ENCODE results near the gene MPO. TPM values are rescaled to one million over a fixed set of nuclear protein-coding genes. Genes with fewer than 3 reads are reported as not detected.

Gene MPO
- total RNA-seq, 1 experiment from 2014 or later: not detected

DNA sequence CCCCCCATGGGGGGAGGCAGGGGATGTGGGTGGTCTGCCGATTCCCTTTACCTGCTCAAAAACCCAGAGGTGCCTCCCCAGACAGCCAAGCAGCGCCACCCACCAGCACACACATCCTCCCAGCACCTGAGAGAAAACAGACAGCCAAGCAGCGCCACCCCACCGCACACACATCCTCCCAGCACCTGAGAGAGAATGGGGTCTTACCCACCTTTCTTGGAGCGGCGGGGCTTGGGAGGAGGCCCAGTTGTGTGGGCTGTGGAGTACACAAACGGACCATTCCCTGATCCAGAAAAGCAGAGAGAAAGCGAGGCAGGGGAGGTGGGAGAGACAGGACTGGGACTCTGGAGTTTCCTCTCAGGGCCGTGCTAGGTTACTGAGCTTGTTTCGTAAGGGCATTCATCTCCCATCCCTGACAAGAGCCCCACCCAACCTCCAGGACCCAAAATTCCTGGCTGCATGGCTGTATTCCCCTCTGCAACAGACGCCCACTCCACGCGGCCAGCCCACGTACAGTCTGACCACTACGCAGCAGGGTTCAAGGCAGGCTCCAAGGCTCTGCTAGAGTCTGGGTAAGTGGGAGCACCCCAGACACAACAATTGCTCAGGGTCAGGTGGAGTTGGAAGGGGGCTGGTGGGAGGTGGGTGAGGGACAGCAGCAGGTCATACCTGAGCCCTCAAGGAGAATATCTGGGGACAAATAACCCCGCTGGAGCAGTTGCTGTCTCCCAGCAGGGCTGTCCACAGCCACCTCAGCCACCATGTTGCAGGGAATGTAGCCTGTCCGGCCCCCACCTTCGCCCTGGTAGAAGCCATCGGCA lies 25.6 kb upstream of the MPO start:
- Histone ChIP-seq H2BK5ac (ENCODE audit: insufficient read length, low read length) (no peak overlapping the region), H4K20me1 (ENCODE audit: control insufficient read depth, insufficient read depth, insufficient read length) (no peaks in the 10 kb centered on the region), H3K9me3 (ENCODE audit: control insufficient read depth, low read depth, low read length) (no peaks in the 10 kb centered on the region), H3K56ac (ENCODE audit: insufficient read length, low read depth, low read length) (no peak overlapping the region), H3K79me1 (ENCODE audit: insufficient read depth, low read depth, low read length, poor library complexity, severe bottlenecking) (no peaks in the 10 kb centered on the region), H4K8ac (replicated peaks; ENCODE audit: insufficient read length, low read depth, low read length) (no peak overlapping the region), H3K27ac (ENCODE audit: insufficient read length, low read depth, low read length) (no peak overlapping the region), H3K79me2 (ENCODE audit: insufficient read depth, low read length) (no peaks in the 10 kb centered on the region), H4K91ac (ENCODE audit: insufficient read length, low read depth, low read length) (no peak overlapping the region), H3K4ac (ENCODE audit: low read depth, low read length) (no peak overlapping the region), H2AK5ac (ENCODE audit: insufficient read length, low read length) (no peak overlapping the region), H2BK20ac (ENCODE audit: low read depth, low read length, poor library complexity, severe bottlenecking) (no peak overlapping the region), H3K14ac (ENCODE audit: insufficient read depth, low read length) (no peak overlapping the region; the same call in 1 of the 2 replicates), H2BK120ac (ENCODE audit: low read depth, low read length, poor library complexity, severe bottlenecking) (no peak overlapping the region), H3T11ph (ENCODE audit: low read length) (no peak overlapping the region), H3K18ac (ENCODE audit: insufficient read length, low read depth, low read length) (no peak overlapping the region), H2AFZ (ENCODE audit: low read length) (no peak overlapping the region), H4K5ac (ENCODE audit: insufficient read length, low read depth, low read length) (no peak overlapping the region), H3K4me1 (ENCODE audit: insufficient read depth, low read length) (no peaks in the 10 kb centered on the region), H2BK12ac (ENCODE audit: insufficient read length, low read depth, low read length) (no peak overlapping the region), H3K9ac (ENCODE audit: extremely low read depth, insufficient read length, low read length) (no peak overlapping the region), H2BK15ac (ENCODE audit: low read depth, low read length) (no peak overlapping the region), H3K23me2 (ENCODE audit: insufficient read length, low read depth, low read length, poor library complexity, severe bottlenecking) (no peaks in the 10 kb centered on the region), H3K4me2 (ENCODE audit: insufficient read depth, insufficient read length, low read length) (no peak overlapping the region), H3K23ac (ENCODE audit: insufficient read length, low read depth, low read length) (no peak overlapping the region), H3K27me3 (ENCODE audit: insufficient read depth, low read length) (no peaks in the 10 kb centered on the region)
- Mint-ChIP-seq H3K36me3 (ENCODE audit: insufficient read depth in 1 of 3, low read depth in 3 of 3) (no peaks in the 10 kb centered on the region), H3K9me3 (no peaks in the 10 kb centered on the region), H3K27me3 (ENCODE audit: low read depth) (peaks cover 2% of the 10 kb centered on the region; the same call in 1 of the 2 replicates), H3K27ac (peak overlapping the region in 1 of 3 experiments; percentile 66; a peak in 2 of 7 replicates), H3K4me1 (peaks cover 5 to 33% of the 10 kb centered on the region in 2 experiments), H3K4me3 (no peak overlapping the region)
- TF ChIP-seq CTCF (conservative IDR thresholded peaks at IDR 0.05): no peak
- no CpG with 5 or more reads among the region's 19 CpGs for WGBS (ENCODE audit: extremely low coverage, insufficient read length, low lambda C conversion rate)
- DNase-seq: peak; percentile 39
